ENCODE results near the gene ATRIP.

DNA sequence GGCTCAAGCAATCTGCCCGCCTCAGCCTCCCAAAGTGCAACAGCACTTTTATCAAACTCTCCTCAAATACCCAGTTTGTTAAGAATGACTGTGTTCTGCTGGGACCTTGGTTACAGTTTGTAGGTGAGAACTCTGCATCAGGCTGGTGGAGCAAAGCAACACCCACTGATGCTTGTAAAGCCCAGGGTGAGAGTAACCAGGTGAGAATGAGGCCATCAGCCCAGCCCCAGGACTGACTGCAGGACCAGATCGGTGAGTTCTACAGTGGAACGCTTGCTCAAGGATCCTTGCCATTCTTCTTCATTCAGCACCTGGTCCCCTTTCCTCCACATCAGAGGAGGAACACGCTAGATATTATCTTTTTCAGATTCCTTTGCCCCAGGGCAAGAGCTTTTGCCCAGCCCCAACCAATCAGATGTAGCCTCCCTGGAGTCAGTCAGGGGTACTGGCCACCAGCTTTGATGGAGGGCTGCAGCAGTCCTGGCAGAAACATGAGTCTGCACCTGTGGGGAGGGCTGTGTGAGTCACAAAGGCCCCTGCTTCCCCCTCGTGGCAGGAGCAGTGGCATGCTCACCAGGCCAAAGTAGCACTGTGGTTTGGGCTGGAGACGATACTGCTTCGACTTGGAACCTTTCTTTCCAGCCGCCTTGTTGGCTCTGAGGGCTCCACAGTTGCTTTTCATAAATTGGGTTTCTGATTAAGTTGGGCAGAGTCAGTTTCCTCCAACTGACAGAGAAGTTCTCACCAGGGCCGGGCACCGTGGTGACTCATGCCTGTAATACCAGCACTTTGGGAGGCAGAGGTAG lies 60.9 kb downstream of the ATRIP start:
- TF ChIP-seq EZH2 (IDR thresholded peaks at IDR 0.05; ENCODE audit: insufficient read depth, poor library complexity, severe bottlenecking) = no peak
- TF ChIP-seq EZH2phosphoT487 (IDR thresholded peaks at IDR 0.05; ENCODE audit: insufficient read depth, low read depth) = no peak
